HepG2 (cell line): ENCODE results near the gene PRXL2B. TPM values are rescaled to one million over a fixed set of nuclear protein-coding genes. Genes with fewer than 3 reads are reported as not detected.

Source experiments
- ATAC-seq: fragments of 200-7000 bp; cut with Tn5 transposase; 3 replicates; pipeline ENCODE4 v1.9.1; 2020; ENCODE audit warnings: mild to moderate bottlenecking, moderate library complexity
- BruUV-seq: library from RNA; stranded (reverse); fragments of 400-500 nt; replicated peaks from 2 replicates; lab custom pipeline; 2021; lab: Mats Ljungman, UMichigan
- CTCF ChIA-PET: fragments of 300-600 bp; formaldehyde crosslinking; extraction: SDS; loops from one replicate; lab custom pipeline; 2021; ENCODE audit warnings: low total read pairs, inconsistent platforms, low intra/inter-chr PET ratio; lab: Yijun Ruan, JAX
- POLR2A ChIA-PET: fragments of 350-600 bp; sonication (Branson Sonifier 250); formaldehyde crosslinking; loops from one replicate; lab custom pipeline; 2020; ENCODE audit warnings: antibody characterized with exemption, inconsistent platforms; lab: Yijun Ruan, JAX
- DNase-seq: peaks from one replicate; pipeline ENCODE4 v3.0.0-alpha.2; 2015; ENCODE audit warnings: low spot score
- FAIRE-seq: peaks from 3 replicates; lab custom pipeline; 2011; peaks lifted over from hg19 to GRCh38; lab: Jason Lieb, UNC
- H2AFZ ChIP-seq: one replicate; pipeline ENCODE4 v1.6.1; 2011; ENCODE audit warnings: low read length, inconsistent platforms
- H3K27ac ChIP-seq: fragments of 300-600 bp; 3 replicates; pipeline ENCODE4 v1.8.0; 2011; ENCODE audit warnings: mixed run types, mild to moderate bottlenecking, mixed read lengths, low read length, inconsistent platforms; ENCODE audit not compliant: insufficient read depth; ENCODE audit errors: extremely low read length
- H3K27me3 ChIP-seq, 2 experiments: fragments of 200-600 bp in 1 of 2; 2 replicates in 1 of 2; 3 replicates in 1 of 2; pipeline versions ENCODE4 v1.6.0 to v1.8.0; 2011; ENCODE audit warnings: low read length in 2 of 2, mild to moderate bottlenecking in 2 of 2, moderate library complexity in 2 of 2, inconsistent platforms in 1 of 2; ENCODE audit not compliant: insufficient read depth in 2 of 2, control insufficient read depth in 1 of 2
- H3K36me3 ChIP-seq, 2 experiments: fragments of 200-600 bp in 1 of 2; replicated peaks in 1 of 2; 2 replicates in 1 of 2; 3 replicates in 1 of 2; pipeline versions ENCODE4 v1.5.1 to v1.8.0; 2011; ENCODE audit warnings: low read length in 2 of 2, inconsistent platforms in 1 of 2; ENCODE audit not compliant: insufficient read depth in 2 of 2, control insufficient read depth in 1 of 2
- H3K4me1 ChIP-seq: 2 replicates; pipeline ENCODE4 v1.5.1; 2012; ENCODE audit warnings: low read length, inconsistent platforms; ENCODE audit not compliant: insufficient read depth
- H3K4me2 ChIP-seq: 2 replicates; pipeline ENCODE4 v1.6.0; 2011; ENCODE audit warnings: low read depth, low read length, inconsistent platforms
- H3K4me3 ChIP-seq, 3 experiments: fragments of 200-600 bp in 1 of 3; sonication (generic), shearing (Covaris generic) in 1 of 3; replicated peaks in 1 of 3; 2 replicates each; pipeline ENCODE4 v1.5.1; 2011 to 2016; ENCODE audit warnings: low read length in 3 of 3, inconsistent platforms in 2 of 3, low read depth in 2 of 3, mild to moderate bottlenecking in 2 of 3, control low read depth in 1 of 3, mixed read lengths in 1 of 3; ENCODE audit not compliant: insufficient read depth in 1 of 3
- H3K79me2 ChIP-seq: one replicate; pipeline ENCODE4 v1.6.1; 2011; ENCODE audit warnings: low read length, inconsistent platforms; ENCODE audit not compliant: insufficient read depth
- H3K9ac ChIP-seq: 2 replicates; pipeline ENCODE4 v1.6.0; 2011; ENCODE audit warnings: mild to moderate bottlenecking, low read depth, low read length, inconsistent platforms; ENCODE audit not compliant: insufficient read depth
- H3K9me3 ChIP-seq: 2 replicates; pipeline ENCODE4 v1.5.1; 2012; ENCODE audit warnings: mild to moderate bottlenecking, low read length
- H4K20me1 ChIP-seq: 2 replicates; pipeline ENCODE4 v1.6.0; 2011; ENCODE audit warnings: inconsistent platforms, mild to moderate bottlenecking, low read length, moderate library complexity; ENCODE audit not compliant: insufficient read depth
- AFF4 ChIP-seq: sonication (generic); formaldehyde crosslinking; IDR thresholded peaks from 2 replicates; pipeline ENCODE4 v1.4.0; 2020; ENCODE audit warnings: missing genetic modification reagents
- BATF2 ChIP-seq: sonication (generic); formaldehyde crosslinking; IDR thresholded peaks from 2 replicates; pipeline ENCODE4 v1.8.0; 2022; ENCODE audit warnings: mild to moderate bottlenecking, missing genetic modification reagents, moderate library complexity
- E2F1 ChIP-seq: sonication (generic); formaldehyde crosslinking; IDR thresholded peaks from 2 replicates; pipeline ENCODE4 v1.5.0; 2020; ENCODE audit warnings: missing genetic modification reagents
- ISX ChIP-seq: sonication (generic); formaldehyde crosslinking; conservative IDR thresholded peaks from 2 replicates; pipeline ENCODE4 v1.5.0; 2020; ENCODE audit warnings: missing genetic modification reagents
- JDP2 ChIP-seq: sonication (generic); formaldehyde crosslinking; IDR thresholded peaks from 2 replicates; pipeline ENCODE4 v1.8.1; 2022; ENCODE audit warnings: missing genetic modification reagents, borderline replicate concordance
- MLLT10 ChIP-seq: sonication (generic); formaldehyde crosslinking; IDR thresholded peaks from 2 replicates; pipeline ENCODE4 v1.4.0; 2020; ENCODE audit warnings: missing genetic modification reagents
- TSC22D2 ChIP-seq: sonication (generic); formaldehyde crosslinking; IDR thresholded peaks from 2 replicates; pipeline ENCODE4 v1.5.1; 2020; ENCODE audit warnings: missing genetic modification reagents, mild to moderate bottlenecking, borderline replicate concordance
- ZBTB25 ChIP-seq: IDR thresholded peaks from 2 replicates; pipeline ENCODE4 v1.6.1; 2018; ENCODE audit warnings: missing genetic modification reagents
- ZFP90 ChIP-seq: sonication (generic); formaldehyde crosslinking; IDR thresholded peaks from 2 replicates; pipeline ENCODE4 v1.8.0; 2022; ENCODE audit warnings: missing genetic modification reagents, mild to moderate bottlenecking, inconsistent platforms, borderline replicate concordance
- ZNF234 ChIP-seq: sonication (generic); formaldehyde crosslinking; conservative IDR thresholded peaks from 2 replicates; pipeline ENCODE4 v1.5.1; 2020; ENCODE audit warnings: mild to moderate bottlenecking, missing genetic modification reagents
- ZNF430 ChIP-seq: sonication (generic); formaldehyde crosslinking; IDR thresholded peaks from 2 replicates; pipeline ENCODE4 v1.9.0; 2021; ENCODE audit warnings: mild to moderate bottlenecking, missing genetic modification reagents
- ZNF713 ChIP-seq: sonication (generic); formaldehyde crosslinking; IDR thresholded peaks from 2 replicates; pipeline ENCODE4 v1.4.0; 2020; ENCODE audit warnings: mild to moderate bottlenecking, missing genetic modification reagents
- ZNF724P ChIP-seq: sonication (generic); formaldehyde crosslinking; IDR thresholded peaks from 2 replicates; pipeline ENCODE4 v1.8.0; 2022; ENCODE audit warnings: missing genetic modification reagents, borderline replicate concordance
- ZNF879 ChIP-seq: sonication (generic); formaldehyde crosslinking; IDR thresholded peaks from 2 replicates; pipeline ENCODE4 v1.8.1; 2023; ENCODE audit warnings: missing genetic modification reagents
- WGBS: methylation state at CpG from one replicate; pipeline ENCODE4 v1.1.6; 2017; ENCODE audit warnings: low lambda C conversion rate; 5-methylcytosine and 5-hydroxymethylcytosine counted together
- in situ Hi-C: cut with HindIII; loops from 2 replicates; pipeline ENCODE4 v1.10.0; 2017; ENCODE audit warnings: low pct_unique_long_range_greater_than_20kb; ENCODE audit not compliant: extremely low pct_ligation_motif_present
- intact Hi-C: fragments of 100-400 bp; cut with micrococcal nuclease; formaldehyde crosslinking; loops from one replicate; pipeline ENCODE4 v1.10.0; 2022; ENCODE audit not compliant: unreplicated experiment
- polyA plus RNA-seq, 8 experiments: library from polyadenylated mRNA; depleted of rRNA in 3 of 8; stranded (reverse) in 7 of 8; unstranded in 1 of 8; fragments of >200 nt; fragmentation: Illumina TruSeq in 4 of 8; extraction: Trizol in 4 of 8; gene quantifications; 2 replicates each; pipeline versions ENCODE4 v1.2.1 to v1.2.3, GENCODE V29; 2011 to 2016; ENCODE audit warnings: low read depth in 4 of 8, missing spikeins in 1 of 8, mixed read lengths in 1 of 8; ENCODE audit not compliant: insufficient read depth in 1 of 8
- total RNA-seq, 5 experiments: library from RNA; depleted of rRNA; stranded (reverse); fragments of >200 nt; fragmentation: Illumina TruSeq; extraction: Trizol; gene quantifications; 2 replicates each; pipeline ENCODE4 v1.2.3, GENCODE V29; 2016; ENCODE audit warnings: low read depth in 1 of 5
- TF ChIP-seq, protein P1 (sequence below): sonication (generic); formaldehyde crosslinking; IDR thresholded peaks from 2 replicates; pipeline ENCODE4 v1.8.1; 2023; ENCODE audit warnings: missing genetic modification reagents, inconsistent platforms, borderline replicate concordance

The PRXL2B gene
- total and polyA plus RNA-seq, 2 of the 13 experiments (the other 11 are each of a cell fraction or from before 2014, with no cell fraction given), result 16.8 to 22.1 TPM

- H3K9ac ChIP-seq, result peak overlapping the region; percentile 76
- ChIA-PET POLR2A (interaction anchor here (0.7 to 2.7 kb wide), 4 partner anchors 9 to 174 kb away, joined by 3 to 18 read pairs (median 3); partner anchors contain the start of genes PEX10 and TNFRSF14), CTCF (no interaction called here)
- H3K79me2 ChIP-seq, result no peaks in the 10 kb centered on the region
- no peaks in the 10 kb centered on the region; a peak in 1 of 5 replicates for H3K27me3 ChIP-seq
- H4K20me1 ChIP-seq, result no peaks in the 10 kb centered on the region
- in situ Hi-C loops, result no loop called here
- intact Hi-C loops, result loop anchor here (10.0 kb wide), 1 partner anchor 48 kb away; the partner anchor contains the start of gene MMEL1
- WGBS, result 33% methylated on average over 14 of the region's 52 CpGs
- DNase-seq, result no peak
- ATAC-seq, result peak; percentile 13
- H2AFZ ChIP-seq, result no peak overlapping the region
- peaks cover 40% of the 10 kb centered on the region for H3K4me1 ChIP-seq
- no TSS peak for BruUV-seq
- H3K9me3 ChIP-seq, result no peaks in the 10 kb centered on the region
- no peak for FAIRE-seq
- peak overlapping the region; percentile 86 for H3K27ac ChIP-seq
- H3K4me3 ChIP-seq, result peak overlapping the region; percentile 79 to 95 (median 90)
- H3K36me3 ChIP-seq, result no peaks in the 10 kb centered on the region
- peak overlapping the region; percentile 88 for H3K4me2 ChIP-seq
- no peak for TF ChIP-seq BATF2 (CRISPR knock-in tag)
- TF ChIP-seq ZNF879 (CRISPR knock-in tag), result no peak
- TF ChIP-seq ZFP90 (CRISPR knock-in tag), result 0 out of 2 replicates have a peak, but pooled peaks have one; percentile 33
- no peak for TF ChIP-seq TSC22D2 (CRISPR knock-in tag)
- TF ChIP-seq, protein P1, sequence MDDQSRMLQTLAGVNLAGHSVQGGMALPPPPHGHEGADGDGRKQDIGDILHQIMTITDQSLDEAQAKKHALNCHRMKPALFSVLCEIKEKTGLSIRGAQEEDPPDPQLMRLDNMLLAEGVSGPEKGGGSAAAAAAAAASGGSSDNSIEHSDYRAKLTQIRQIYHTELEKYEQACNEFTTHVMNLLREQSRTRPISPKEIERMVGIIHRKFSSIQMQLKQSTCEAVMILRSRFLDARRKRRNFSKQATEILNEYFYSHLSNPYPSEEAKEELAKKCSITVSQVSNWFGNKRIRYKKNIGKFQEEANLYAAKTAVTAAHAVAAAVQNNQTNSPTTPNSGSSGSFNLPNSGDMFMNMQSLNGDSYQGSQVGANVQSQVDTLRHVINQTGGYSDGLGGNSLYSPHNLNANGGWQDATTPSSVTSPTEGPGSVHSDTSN (CRISPR knock-in tag), result no peak
- no peak for TF ChIP-seq ISX
- TF ChIP-seq JDP2 (CRISPR knock-in tag), result no peak
- TF ChIP-seq E2F1 (CRISPR knock-in tag), result no peak
- TF ChIP-seq ZBTB25, result no peak
- 0 out of 2 replicates have a peak, but pooled peaks have one; percentile 70 for TF ChIP-seq ZNF234
- TF ChIP-seq ZNF430, result 0 out of 2 replicates have a peak, but pooled peaks have one; percentile 6
- TF ChIP-seq ZNF713 (CRISPR knock-in tag), result no peak
- TF ChIP-seq MLLT10, result no peak
- TF ChIP-seq ZNF724P (CRISPR knock-in tag), result peak; percentile 82; the same call in 1 of the 2 replicates
- no peak for TF ChIP-seq AFF4 (CRISPR knock-in tag)
Measured at GRCh38 chr1:2587071-2587859, 688 bp downstream of the PRXL2B start.
